ENCODE measurements around the gene RALGAPA1. TPM values are rescaled to one million over a fixed set of nuclear protein-coding genes. Genes with fewer than 3 reads are reported as not detected.
"Not testable (repeated sequence)": the region's sequence is repeated elsewhere in the genome, so short reads cannot be mapped to it uniquely, and the experiment has no call there.

RALGAPA1 gene
- total RNA-seq, 3 donors from 2014 or later, result 37.3 to 44.2 (median 41.9) TPM

DNA sequence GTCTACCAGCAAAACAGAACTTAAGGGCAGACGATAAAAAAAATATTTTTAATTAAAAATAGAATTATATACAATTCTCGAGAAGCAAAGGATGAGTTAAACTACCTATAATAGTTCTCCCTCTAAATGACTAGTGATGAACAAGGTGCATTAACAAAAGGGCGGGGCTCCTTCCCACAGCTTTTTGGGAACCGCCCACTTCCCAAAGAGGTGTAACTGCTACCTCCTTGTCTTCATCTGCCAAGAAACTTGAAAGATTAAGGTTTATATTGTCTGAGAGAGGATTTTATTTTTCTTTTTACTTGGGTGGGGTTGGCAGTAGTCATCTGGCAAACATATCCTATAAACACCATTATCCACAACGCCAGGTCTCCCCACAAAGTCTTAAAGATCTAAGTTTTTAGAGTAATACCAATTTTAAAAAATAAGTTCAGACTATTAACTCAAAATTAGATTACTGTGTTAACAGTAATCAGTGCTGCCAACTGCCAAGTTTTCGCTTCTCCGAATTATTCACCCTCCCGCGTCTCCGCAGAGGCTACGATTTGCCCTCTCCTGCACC, 938 bp downstream of the RALGAPA1 start:
- H3K27me3 Mint-ChIP-seq (ENCODE audit: low read depth), result no peaks in the 10 kb centered on the region
- no peak for DNase-seq
- peaks cover 3% of the 10 kb centered on the region for H3K36me3 Mint-ChIP-seq (ENCODE audit: insufficient read depth)
- no peak for ATAC-seq
- peak overlapping the region; percentile 99 for H3K4me3 Mint-ChIP-seq
- H3K4me1 Mint-ChIP-seq (ENCODE audit: low read depth), result peaks cover 23% of the 10 kb centered on the region
- peaks cover 2% of the 10 kb centered on the region for H3K9me3 Mint-ChIP-seq

- peaks cover 2% of the 10 kb centered on the region for H3K9me3 Mint-ChIP-seq
Observed at GRCh38 chr14:35807131-35807961, 1.7 kb downstream of the RALGAPA1 start.

DNA sequence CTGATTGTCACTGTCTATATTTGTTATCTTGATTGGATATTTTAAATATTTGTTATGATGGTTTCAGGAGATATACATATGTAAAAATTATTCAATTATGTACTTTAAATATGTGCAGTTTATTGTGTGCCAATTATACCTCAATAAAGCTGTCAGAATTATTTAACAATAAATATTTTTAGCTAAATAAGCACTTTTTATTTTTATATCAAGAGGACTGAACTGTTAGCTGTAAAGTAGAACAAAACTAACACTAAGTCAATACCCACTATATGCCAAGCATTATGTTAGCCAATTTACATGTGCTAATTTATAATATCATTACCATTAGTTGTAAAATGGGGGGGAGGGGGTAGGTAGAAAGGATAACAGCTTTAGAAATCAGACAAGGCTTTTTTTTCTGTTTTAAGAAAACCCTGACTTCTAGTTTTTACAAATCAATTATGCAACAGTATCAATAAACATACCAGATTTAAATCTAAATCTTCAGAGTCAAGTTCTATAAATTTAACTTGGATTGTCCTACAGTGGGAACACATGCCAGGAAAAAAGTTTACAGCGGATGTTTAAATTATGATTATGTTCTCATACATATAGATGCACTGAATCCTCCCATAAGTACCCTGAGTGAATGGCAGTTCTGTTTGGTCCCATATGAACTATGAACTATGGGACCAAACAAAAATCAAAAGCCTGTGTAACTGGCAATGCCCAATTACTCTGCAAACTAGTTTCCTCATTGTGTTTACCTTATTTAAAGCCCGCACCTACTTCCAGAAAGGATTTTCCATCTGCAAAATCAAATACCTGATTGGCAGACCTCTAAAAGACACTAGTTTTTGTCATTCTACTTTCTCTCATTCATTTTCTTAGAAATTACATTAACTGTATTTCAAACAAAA, 2.8 kb downstream of the RALGAPA1 start:
- no peak for ATAC-seq
- no peaks in the 10 kb centered on the region for H3K27me3 Mint-ChIP-seq (ENCODE audit: low read depth)
- no peak for DNase-seq
- peaks cover 6% of the 10 kb centered on the region for H3K36me3 Mint-ChIP-seq (ENCODE audit: insufficient read depth)
- no peak overlapping the region for H3K4me3 Mint-ChIP-seq
- peaks cover 2% of the 10 kb centered on the region for H3K9me3 Mint-ChIP-seq
- H3K4me1 Mint-ChIP-seq (ENCODE audit: low read depth), result peaks cover 36% of the 10 kb centered on the region

More at GRCh38 chr14:35807131-35807961, 1.7 kb downstream of the RALGAPA1 start:
- Mint-ChIP-seq H3K27me3 (ENCODE audit: low read depth) (no peaks in the 10 kb centered on the region), H3K4me3 (peak overlapping the region; percentile 99), H3K4me1 (ENCODE audit: low read depth) (peaks cover 29% of the 10 kb centered on the region), H3K36me3 (ENCODE audit: insufficient read depth) (peaks cover 6% of the 10 kb centered on the region)
- no peak for ATAC-seq
- no peak for DNase-seq

DNA sequence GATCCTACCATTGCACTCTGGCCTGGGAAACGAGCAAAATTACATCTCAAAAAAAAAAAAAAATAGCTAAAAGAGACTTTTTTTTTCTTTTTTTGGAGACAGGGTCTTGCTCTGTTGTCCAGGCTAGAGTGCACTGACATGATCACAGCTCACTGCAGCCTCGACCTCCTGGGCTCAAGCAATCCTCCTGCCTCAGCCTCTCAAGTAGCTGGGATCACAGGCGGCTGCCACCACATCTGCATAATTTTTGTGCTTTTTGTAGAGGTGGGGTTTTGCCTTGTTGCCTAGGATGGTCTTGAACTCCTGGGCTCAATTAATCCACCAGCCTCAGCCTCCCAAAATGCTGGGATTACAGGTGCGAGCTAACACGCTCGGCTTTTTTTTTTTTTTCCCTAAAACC, 11.3 kb downstream of the RALGAPA1 start:
- ATAC-seq, result no peak

GRCh38 chr14:35789651-35790050, 19.4 kb downstream of the RALGAPA1 start:
- peak; percentile 56 to 61 for ATAC-seq
- H3K4me3 Mint-ChIP-seq, result no peak overlapping the region
- no peaks in the 10 kb centered on the region for H3K9me3 Mint-ChIP-seq
- H3K4me1 Mint-ChIP-seq (ENCODE audit: low read depth), result peaks cover 28% of the 10 kb centered on the region
- no peak for DNase-seq
- no peaks in the 10 kb centered on the region for H3K27me3 Mint-ChIP-seq (ENCODE audit: low read depth)
- peaks cover 11% of the 10 kb centered on the region for H3K36me3 Mint-ChIP-seq (ENCODE audit: insufficient read depth)

More for the DNA sequence above, 11.3 kb downstream of the RALGAPA1 start:
- H3K9me3 Mint-ChIP-seq, result no peaks in the 10 kb centered on the region
- H3K4me1 Mint-ChIP-seq (ENCODE audit: low read depth), result peaks cover 43% of the 10 kb centered on the region
- H3K36me3 Mint-ChIP-seq (ENCODE audit: insufficient read depth), result peaks cover 6% of the 10 kb centered on the region
- no peak for DNase-seq
- H3K4me3 Mint-ChIP-seq, result no peak overlapping the region
- H3K27me3 Mint-ChIP-seq (ENCODE audit: low read depth), result no peaks in the 10 kb centered on the region

DNA sequence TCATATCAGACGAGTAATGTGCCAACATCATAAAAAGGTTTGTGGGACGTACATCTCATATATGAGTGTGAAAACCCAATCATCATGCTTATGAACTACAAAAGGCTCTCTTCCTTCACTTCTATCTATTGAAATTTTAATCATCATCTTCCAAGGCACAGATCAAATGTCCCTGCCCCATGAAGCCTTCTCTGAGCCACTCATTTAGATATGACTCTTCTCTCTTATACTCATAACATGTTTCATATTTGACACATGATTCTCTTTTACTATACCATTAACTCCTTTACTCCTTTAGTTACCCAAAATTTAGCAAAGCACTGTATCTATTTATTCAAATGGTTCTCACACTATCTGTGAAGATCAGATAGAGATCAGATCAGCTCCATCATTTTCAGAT, 22.2 kb downstream of the RALGAPA1 start:
- Mint-ChIP-seq H3K4me1 (ENCODE audit: low read depth) (peaks cover 30% of the 10 kb centered on the region), H3K4me3 (no peak overlapping the region), H3K9me3 (no peaks in the 10 kb centered on the region), H3K36me3 (ENCODE audit: insufficient read depth) (peaks cover 12% of the 10 kb centered on the region), H3K27me3 (ENCODE audit: low read depth) (no peaks in the 10 kb centered on the region)
- DNase-seq, result no peak
- peak; percentile 85 for ATAC-seq

- no peaks in the 10 kb centered on the region for H3K27me3 Mint-ChIP-seq (ENCODE audit: low read depth)
- H3K36me3 Mint-ChIP-seq (ENCODE audit: insufficient read depth), result peaks cover 20% of the 10 kb centered on the region
- H3K4me1 Mint-ChIP-seq (ENCODE audit: low read depth), result peaks cover 15% of the 10 kb centered on the region
- H3K4me3 Mint-ChIP-seq, result no peak overlapping the region
- ATAC-seq, result no peak
- peaks cover 18% of the 10 kb centered on the region for H3K9me3 Mint-ChIP-seq
- DNase-seq, result no peak
Observed at GRCh38 chr14:35783699-35784098, 25.4 kb downstream of the RALGAPA1 start.

GRCh38 chr14:35779368-35779767, 29.7 kb downstream of the RALGAPA1 start:
- Mint-ChIP-seq H3K4me1 (ENCODE audit: low read depth) (peaks cover 3% of the 10 kb centered on the region), H3K9me3 (peaks cover 18% of the 10 kb centered on the region), H3K27me3 (ENCODE audit: low read depth) (no peaks in the 10 kb centered on the region), H3K36me3 (ENCODE audit: insufficient read depth) (peaks cover 23% of the 10 kb centered on the region), H3K4me3 (no peak overlapping the region)
- ATAC-seq, result no peak
- no peak for DNase-seq

DNA sequence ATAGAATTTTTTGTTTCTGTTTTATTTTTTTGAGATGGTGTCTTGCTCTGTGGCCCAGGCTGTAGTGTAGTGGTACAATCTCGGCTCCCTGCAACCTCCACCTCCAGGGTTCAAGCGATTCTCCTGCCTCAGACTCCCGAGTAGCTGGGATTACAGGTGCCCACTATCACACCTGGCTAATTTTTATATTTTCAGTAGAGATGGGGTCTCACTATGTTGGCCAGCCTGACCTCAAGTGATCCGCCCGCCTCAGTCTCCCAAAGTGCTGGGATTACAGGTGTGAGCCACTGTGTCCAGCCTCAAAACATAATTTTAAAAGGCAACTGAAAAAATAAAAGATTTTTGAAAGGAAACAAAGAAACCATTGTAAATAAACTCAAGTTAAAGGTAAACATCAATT, 31.5 kb downstream of the RALGAPA1 start:
- H3K4me1 Mint-ChIP-seq (ENCODE audit: low read depth); H3K27me3 Mint-ChIP-seq (ENCODE audit: low read depth); ATAC-seq; DNase-seq; H3K4me3 Mint-ChIP-seq: not testable (repeated sequence)
- H3K9me3 Mint-ChIP-seq, result peaks cover 18% of the 10 kb centered on the region
- H3K36me3 Mint-ChIP-seq (ENCODE audit: insufficient read depth), result peaks cover 26% of the 10 kb centered on the region

GRCh38 chr14:35776823-35777222, 32.3 kb downstream of the RALGAPA1 start:
- H3K36me3 Mint-ChIP-seq (ENCODE audit: insufficient read depth), result peaks cover 24% of the 10 kb centered on the region

DNA sequence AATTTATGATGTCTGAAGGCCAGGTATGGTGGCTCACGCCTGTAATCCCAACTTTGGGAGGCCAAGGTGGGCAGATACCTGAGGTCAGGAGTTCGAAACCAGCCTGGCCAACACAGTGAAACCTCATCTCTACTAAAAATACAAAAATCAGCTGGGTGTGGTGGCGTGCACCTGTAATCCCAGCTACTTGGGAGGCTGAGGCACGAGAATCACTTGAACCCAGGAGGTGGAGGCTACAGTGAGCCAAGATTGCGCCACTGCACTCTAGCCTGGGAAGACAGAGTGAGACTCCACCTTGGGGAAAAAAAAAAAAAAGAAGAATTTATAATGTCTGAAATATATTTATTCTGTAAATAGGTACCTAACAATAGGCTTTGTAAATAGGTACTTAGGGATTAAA, 33.0 kb downstream of the RALGAPA1 start:
- H3K4me3 Mint-ChIP-seq; H3K27me3 Mint-ChIP-seq (ENCODE audit: low read depth); DNase-seq; ATAC-seq; H3K4me1 Mint-ChIP-seq (ENCODE audit: low read depth): not testable (repeated sequence)
- Mint-ChIP-seq H3K9me3 (peaks cover 12% of the 10 kb centered on the region), H3K36me3 (ENCODE audit: insufficient read depth) (peaks cover 22% of the 10 kb centered on the region)

More at GRCh38 chr14:35776823-35777222, 32.3 kb downstream of the RALGAPA1 start:
- ATAC-seq, result no peak
- H3K4me3 Mint-ChIP-seq, result no peak overlapping the region
- no peak for DNase-seq
- H3K27me3 Mint-ChIP-seq (ENCODE audit: low read depth), result no peaks in the 10 kb centered on the region
- H3K4me1 Mint-ChIP-seq (ENCODE audit: low read depth), result peaks cover 3% of the 10 kb centered on the region
- H3K9me3 Mint-ChIP-seq, result peaks cover 18% of the 10 kb centered on the region

GRCh38 chr14:35766700-35767082, 42.4 kb downstream of the RALGAPA1 start:
- H3K27me3 Mint-ChIP-seq (ENCODE audit: low read depth), result no peaks in the 10 kb centered on the region
- peaks cover 13% of the 10 kb centered on the region for H3K36me3 Mint-ChIP-seq (ENCODE audit: insufficient read depth)
- ATAC-seq, result peak; percentile 46 to 61
- no peak for DNase-seq
- no peaks in the 10 kb centered on the region for H3K9me3 Mint-ChIP-seq
- H3K4me3 Mint-ChIP-seq, result no peak overlapping the region
- peaks cover 15% of the 10 kb centered on the region for H3K4me1 Mint-ChIP-seq (ENCODE audit: low read depth)

GRCh38 chr14:35766036-35766699, 42.9 kb downstream of the RALGAPA1 start:
- no peak overlapping the region for H3K4me3 Mint-ChIP-seq
- no peak for DNase-seq
- H3K36me3 Mint-ChIP-seq (ENCODE audit: insufficient read depth), result peaks cover 17% of the 10 kb centered on the region
- no peaks in the 10 kb centered on the region for H3K9me3 Mint-ChIP-seq
- no peak for ATAC-seq
- H3K4me1 Mint-ChIP-seq (ENCODE audit: low read depth), result peaks cover 15% of the 10 kb centered on the region
- H3K27me3 Mint-ChIP-seq (ENCODE audit: low read depth), result no peaks in the 10 kb centered on the region

GRCh38 chr14:35761922-35762321, 47.2 kb downstream of the RALGAPA1 start:
- Mint-ChIP-seq H3K4me3 (no peak overlapping the region), H3K27me3 (ENCODE audit: low read depth) (no peaks in the 10 kb centered on the region), H3K9me3 (no peaks in the 10 kb centered on the region), H3K4me1 (ENCODE audit: low read depth) (peaks cover 13% of the 10 kb centered on the region), H3K36me3 (ENCODE audit: insufficient read depth) (peaks cover 28% of the 10 kb centered on the region)
- no peak for ATAC-seq
- no peak for DNase-seq
